DND-41 (cell line): ENCODE measurements around the gene NFIL3.
"Not testable (repeated sequence)": the region's sequence is repeated elsewhere in the genome, so short reads cannot be mapped to it uniquely, and the experiment has no call there.

Experiments used
- EZH2 ChIP-seq: IDR thresholded peaks from 3 replicates; pipeline ENCODE4 v1.6.1; 2012; ENCODE audit warnings: borderline replicate concordance, low read depth, mild to moderate bottlenecking, moderate library complexity, low read length, inconsistent platforms; ENCODE audit not compliant: severe bottlenecking
- TF ChIP-seq, protein P1 (sequence below): IDR thresholded peaks from 2 replicates; pipeline ENCODE4 v1.5.1; 2012; ENCODE audit warnings: borderline replicate concordance, low read length, moderate library complexity, mild to moderate bottlenecking; ENCODE audit not compliant: poor library complexity, severe bottlenecking; ENCODE audit errors: extremely low read depth

DNA sequence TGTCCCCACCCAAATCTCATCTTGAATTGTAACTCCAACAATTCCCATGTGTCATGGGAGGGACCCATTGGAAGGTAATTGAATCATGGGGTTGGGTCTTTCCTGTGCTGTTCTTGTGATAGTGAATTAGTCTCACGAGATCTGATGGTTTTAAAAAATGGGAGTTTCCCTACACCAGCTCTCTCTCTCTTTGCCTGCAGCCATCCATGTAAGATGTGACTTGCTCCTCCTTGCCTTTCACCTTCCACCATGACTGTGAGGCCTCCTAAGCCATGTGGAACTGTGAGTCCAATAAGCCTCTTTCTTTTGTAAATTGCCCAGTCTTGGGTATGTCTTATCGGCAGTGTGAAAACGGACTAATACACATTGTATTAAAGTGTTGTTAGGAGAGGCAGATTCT, 45.6 kb downstream of the NFIL3 start:
- TF ChIP-seq, protein P1, sequence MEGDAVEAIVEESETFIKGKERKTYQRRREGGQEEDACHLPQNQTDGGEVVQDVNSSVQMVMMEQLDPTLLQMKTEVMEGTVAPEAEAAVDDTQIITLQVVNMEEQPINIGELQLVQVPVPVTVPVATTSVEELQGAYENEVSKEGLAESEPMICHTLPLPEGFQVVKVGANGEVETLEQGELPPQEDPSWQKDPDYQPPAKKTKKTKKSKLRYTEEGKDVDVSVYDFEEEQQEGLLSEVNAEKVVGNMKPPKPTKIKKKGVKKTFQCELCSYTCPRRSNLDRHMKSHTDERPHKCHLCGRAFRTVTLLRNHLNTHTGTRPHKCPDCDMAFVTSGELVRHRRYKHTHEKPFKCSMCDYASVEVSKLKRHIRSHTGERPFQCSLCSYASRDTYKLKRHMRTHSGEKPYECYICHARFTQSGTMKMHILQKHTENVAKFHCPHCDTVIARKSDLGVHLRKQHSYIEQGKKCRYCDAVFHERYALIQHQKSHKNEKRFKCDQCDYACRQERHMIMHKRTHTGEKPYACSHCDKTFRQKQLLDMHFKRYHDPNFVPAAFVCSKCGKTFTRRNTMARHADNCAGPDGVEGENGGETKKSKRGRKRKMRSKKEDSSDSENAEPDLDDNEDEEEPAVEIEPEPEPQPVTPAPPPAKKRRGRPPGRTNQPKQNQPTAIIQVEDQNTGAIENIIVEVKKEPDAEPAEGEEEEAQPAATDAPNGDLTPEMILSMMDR, result not testable (repeated sequence)
- TF ChIP-seq EZH2, result not testable (repeated sequence)
